Mesendoderm (in vitro differentiated cells): ENCODE measurements around the gene CALML3.

Source experiments
- DNase-seq: peaks from one replicate; pipeline ENCODE4 v3.0.0; 2013
- H2AK5ac ChIP-seq: 2 replicates; pipeline ENCODE4 v1.6.1; 2013; ENCODE audit warnings: low read length, inconsistent platforms
- H2BK120ac ChIP-seq: 2 replicates; pipeline ENCODE4 v1.6.1; 2013; ENCODE audit warnings: low read depth, mild to moderate bottlenecking, low read length, moderate library complexity, mixed read lengths
- H2BK15ac ChIP-seq: replicated peaks from 2 replicates; pipeline ENCODE4 v1.6.1; 2013; ENCODE audit warnings: low read depth, mild to moderate bottlenecking, moderate library complexity
- H2BK5ac ChIP-seq: 2 replicates; pipeline ENCODE4 v1.6.1; 2013; ENCODE audit warnings: low read length, inconsistent platforms
- H3K18ac ChIP-seq: 2 replicates; pipeline ENCODE4 v1.6.1; 2013; ENCODE audit warnings: mild to moderate bottlenecking, low read length, mixed read lengths
- H3K23ac ChIP-seq: one replicate; pipeline ENCODE4 v1.6.1; 2013; ENCODE audit warnings: low read length
- H3K27ac ChIP-seq: 2 replicates; pipeline ENCODE4 v1.5.1; 2013; ENCODE audit warnings: low read depth, mild to moderate bottlenecking, inconsistent platforms, low read length, moderate library complexity
- H3K27me3 ChIP-seq: 2 replicates; pipeline ENCODE4 v1.6.1; 2013; ENCODE audit warnings: low read length, control low read depth, mild to moderate bottlenecking, inconsistent platforms; ENCODE audit not compliant: insufficient read depth, poor library complexity
- H3K36me3 ChIP-seq: 2 replicates; pipeline ENCODE4 v1.6.1; 2013; ENCODE audit warnings: low read length, inconsistent platforms; ENCODE audit not compliant: control insufficient read depth, insufficient read depth
- H3K4ac ChIP-seq: one replicate; pipeline ENCODE4 v1.6.1; 2013; ENCODE audit warnings: low read depth, mild to moderate bottlenecking, low read length, moderate library complexity
- H3K4me1 ChIP-seq: 2 replicates; pipeline ENCODE4 v1.6.1; 2013; ENCODE audit warnings: low read depth, low read length, inconsistent platforms; ENCODE audit not compliant: control insufficient read depth
- H3K4me2 ChIP-seq: 2 replicates; pipeline ENCODE4 v1.6.1; 2013; ENCODE audit warnings: low read length
- H3K4me3 ChIP-seq: 2 replicates; pipeline ENCODE4 v1.5.1; 2013; ENCODE audit warnings: mild to moderate bottlenecking, low read length
- H3K56ac ChIP-seq: one replicate; pipeline ENCODE4 v1.6.1; 2013; ENCODE audit warnings: low read length
- H3K79me1 ChIP-seq: 2 replicates; pipeline ENCODE4 v1.6.1; 2013; ENCODE audit warnings: low read length, inconsistent platforms
- H3K79me2 ChIP-seq: 2 replicates; pipeline ENCODE4 v1.6.1; 2013; ENCODE audit warnings: mild to moderate bottlenecking, low read length; ENCODE audit not compliant: control insufficient read depth, insufficient read depth
- H3K9ac ChIP-seq: 2 replicates; pipeline ENCODE4 v1.6.1; 2013; ENCODE audit warnings: low read length, inconsistent platforms
- H4K5ac ChIP-seq: one replicate; pipeline ENCODE4 v1.6.1; 2013; ENCODE audit warnings: low read length
- H4K8ac ChIP-seq: one replicate; pipeline ENCODE4 v1.6.1; 2013; ENCODE audit warnings: low read depth, mild to moderate bottlenecking, control low read depth, low read length, moderate library complexity
- WGBS: extraction: QIAGEN DNeasy Blood & Tissue Kit; methylation state at CpG from one replicate; pipeline ENCODE4 v1.1.7; 2013; ENCODE audit warnings: low lambda C conversion rate, missing lambda C conversion rate; ENCODE audit not compliant: insufficient coverage; ENCODE audit errors: extremely low coverage; 5-methylcytosine and 5-hydroxymethylcytosine counted together

The CALML3 gene

DNA sequence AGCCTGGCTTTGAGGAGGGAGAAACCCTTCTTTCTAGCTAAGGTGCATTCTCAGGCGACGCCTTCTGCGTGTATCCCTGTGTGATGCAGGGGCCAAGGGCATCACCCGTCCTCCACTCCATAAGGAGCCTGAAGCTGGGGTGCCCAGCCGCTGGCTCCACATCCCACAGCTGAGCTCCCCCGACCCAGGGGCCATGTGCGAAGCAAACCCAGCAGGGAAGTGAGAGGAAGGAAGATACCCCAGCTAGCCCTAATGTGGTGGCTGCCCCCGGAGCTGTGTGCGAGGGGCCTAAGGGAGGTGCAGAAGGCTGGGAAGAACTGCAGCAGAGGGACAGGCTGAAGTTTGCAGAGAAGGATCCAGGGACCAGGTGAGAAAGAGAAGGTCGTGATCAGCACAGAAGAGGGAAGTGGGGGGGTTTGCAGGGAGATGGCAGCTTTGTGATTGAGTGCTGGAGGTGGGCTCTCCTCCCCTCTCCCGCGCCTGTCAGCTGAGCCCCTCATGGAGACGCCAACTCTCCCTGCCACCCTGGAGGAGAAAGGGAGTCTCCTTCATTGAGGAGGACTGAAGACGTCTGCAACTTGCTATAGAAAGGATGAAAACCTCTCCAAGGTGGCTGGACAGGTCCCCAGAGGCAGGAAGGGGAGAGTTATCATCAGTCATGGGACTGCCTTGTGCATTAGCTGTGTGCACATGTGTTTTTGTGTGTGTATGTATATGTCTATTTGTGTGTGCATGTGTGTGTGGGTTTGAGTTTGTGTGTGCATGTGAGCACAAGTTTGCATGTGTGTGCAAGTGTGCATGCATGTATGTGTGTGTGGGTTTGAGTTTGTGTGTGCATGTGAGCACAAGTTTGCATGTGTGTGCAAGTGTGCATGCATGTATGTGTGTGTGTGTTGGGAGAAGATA lies 21.9 kb upstream of the CALML3 start:
- Histone ChIP-seq H3K23ac (no peak overlapping the region), H4K5ac (no peak overlapping the region), H3K4me3 (no peak overlapping the region), H3K36me3 (no peaks in the 10 kb centered on the region), H3K79me1 (no peaks in the 10 kb centered on the region), H3K4ac (no peak overlapping the region), H2BK120ac (no peak overlapping the region), H2BK15ac (no peak overlapping the region), H3K18ac (no peak overlapping the region), H3K27me3 (no peaks in the 10 kb centered on the region), H3K79me2 (no peaks in the 10 kb centered on the region), H4K8ac (no peak overlapping the region), H3K4me2 (no peak overlapping the region), H3K27ac (no peak overlapping the region), H3K9ac (no peak overlapping the region), H2BK5ac (no peak overlapping the region), H3K4me1 (peaks cover 2% of the 10 kb centered on the region), H2AK5ac (no peak overlapping the region), H3K56ac (no peak overlapping the region)
- no peak for DNase-seq
- no CpG with 5 or more reads among the region's 14 CpGs for WGBS

DNA sequence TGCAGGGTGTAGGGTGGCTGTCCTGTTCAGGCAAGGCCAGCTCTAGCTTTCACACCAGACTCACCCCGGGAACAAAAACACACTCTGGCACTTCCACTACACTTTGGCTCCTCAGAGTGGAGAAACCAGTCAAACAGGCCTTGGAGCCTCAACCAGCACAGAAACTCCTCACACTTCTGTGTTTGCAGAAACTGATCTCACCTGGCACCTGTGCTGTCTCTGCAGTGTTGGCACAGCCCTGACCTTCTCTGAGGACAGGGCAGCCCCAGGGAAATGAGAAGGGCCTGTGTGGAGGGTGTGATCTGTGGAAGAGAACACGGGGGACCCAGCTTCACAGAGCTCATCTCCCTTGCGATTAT lies 21.3 kb upstream of the CALML3 start:
- Histone ChIP-seq H3K4me1 (peaks cover 2% of the 10 kb centered on the region), H3K4me3 (no peak overlapping the region)

DNA sequence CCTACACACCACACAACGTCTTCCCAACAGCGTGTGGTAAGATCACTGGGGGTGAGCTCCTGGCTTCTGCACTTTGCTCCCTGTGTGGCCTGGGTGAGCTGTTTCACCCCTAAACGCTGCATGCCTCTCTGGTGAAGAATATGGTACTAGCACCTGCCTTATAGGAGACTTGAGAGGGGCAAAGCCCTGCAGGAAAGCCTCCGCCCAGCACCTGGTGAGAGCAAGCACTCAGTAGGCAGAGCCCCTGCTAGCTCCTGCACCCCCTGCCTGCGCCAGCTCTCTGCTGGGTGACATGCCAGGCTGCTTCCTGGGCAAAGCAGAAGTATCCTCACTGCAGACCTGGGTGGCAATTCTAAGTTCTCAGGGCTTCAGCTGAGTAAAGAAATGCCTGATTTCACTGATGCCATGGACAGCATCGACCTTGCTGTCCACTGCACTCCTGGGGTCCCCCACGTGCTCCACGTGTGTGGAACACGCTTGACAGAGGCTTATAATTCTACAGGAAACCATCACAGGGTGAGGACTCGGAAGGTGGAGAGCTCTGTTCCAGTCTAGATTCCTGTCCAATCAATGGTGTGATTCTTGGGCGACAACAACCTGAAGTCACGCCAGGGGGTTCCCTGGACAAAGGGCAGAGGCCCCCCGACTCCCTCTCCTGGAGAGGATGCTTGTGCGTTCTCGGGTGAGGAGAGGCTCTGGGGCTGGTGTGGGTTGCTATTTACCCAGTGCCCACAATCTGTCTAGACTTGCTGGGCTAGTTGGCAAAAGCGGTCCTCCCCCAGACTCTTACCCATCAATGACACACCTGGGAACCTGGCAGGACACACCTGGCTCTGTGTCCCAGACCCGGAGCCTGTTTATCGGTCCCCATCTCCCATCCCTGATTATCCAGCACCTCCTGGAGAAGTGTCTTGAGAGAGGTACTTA lies 20.4 kb upstream of the CALML3 start:
- DNase-seq: no peak
- Histone ChIP-seq H2BK120ac (no peak overlapping the region), H3K4me1 (peaks cover 2% of the 10 kb centered on the region), H3K27me3 (no peaks in the 10 kb centered on the region), H3K27ac (no peak overlapping the region), H3K4me3 (no peak overlapping the region), H3K56ac (no peak overlapping the region), H4K5ac (no peak overlapping the region), H3K79me2 (no peaks in the 10 kb centered on the region), H3K18ac (no peak overlapping the region), H3K79me1 (no peaks in the 10 kb centered on the region), H3K4ac (no peak overlapping the region), H3K9ac (no peak overlapping the region), H3K4me2 (no peak overlapping the region), H4K8ac (no peak overlapping the region), H2BK15ac (no peak overlapping the region), H2AK5ac (no peak overlapping the region), H3K36me3 (no peaks in the 10 kb centered on the region), H3K23ac (no peak overlapping the region), H2BK5ac (no peak overlapping the region)
- 100% methylated on average over 1 of the region's 18 CpGs for WGBS

More for the DNA sequence above, 21.3 kb upstream of the CALML3 start:
- Histone ChIP-seq H3K56ac (no peak overlapping the region), H3K27ac (no peak overlapping the region), H2AK5ac (no peak overlapping the region), H3K9ac (no peak overlapping the region), H3K23ac (no peak overlapping the region), H2BK120ac (no peak overlapping the region), H2BK5ac (no peak overlapping the region), H3K79me2 (no peaks in the 10 kb centered on the region), H3K36me3 (no peaks in the 10 kb centered on the region), H3K27me3 (no peaks in the 10 kb centered on the region), H4K8ac (no peak overlapping the region), H2BK15ac (no peak overlapping the region), H3K18ac (no peak overlapping the region), H4K5ac (no peak overlapping the region), H3K4ac (no peak overlapping the region), H3K79me1 (no peaks in the 10 kb centered on the region), H3K4me2 (no peak overlapping the region)
- no peak for DNase-seq
- no CpG with 5 or more reads among the region's 3 CpGs for WGBS

DNA sequence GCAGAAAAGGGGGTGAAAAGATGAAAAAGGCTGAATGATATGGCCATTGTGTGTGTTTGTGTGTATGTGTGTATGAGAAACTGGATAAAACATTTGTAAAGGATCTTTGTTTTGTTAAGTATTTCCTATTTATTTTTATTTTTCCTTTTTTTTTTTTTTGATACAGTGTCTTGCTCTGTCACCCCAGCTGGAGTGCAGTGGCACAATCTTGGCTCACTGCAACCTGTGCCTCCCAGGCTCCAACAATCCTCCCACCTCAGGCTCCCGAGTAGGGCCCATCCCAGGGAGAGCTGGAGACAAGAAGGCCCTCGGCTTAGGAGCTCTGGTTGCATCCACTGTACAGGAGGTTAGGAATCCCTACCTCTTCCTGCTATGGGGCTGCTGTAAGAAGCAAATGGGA lies 18.5 kb upstream of the CALML3 start:
- no peak overlapping the region for H3K4me3 ChIP-seq
- H3K79me2 ChIP-seq: no peaks in the 10 kb centered on the region
- H3K4me2 ChIP-seq: no peak overlapping the region
- no peaks in the 10 kb centered on the region for H3K36me3 ChIP-seq
- no peak overlapping the region for H3K4ac ChIP-seq
- no peak overlapping the region for H3K27ac ChIP-seq
- no peak overlapping the region for H3K23ac ChIP-seq
- no peak overlapping the region for H4K8ac ChIP-seq
- H2BK5ac ChIP-seq: no peak overlapping the region
- no peaks in the 10 kb centered on the region for H3K4me1 ChIP-seq
- no peak overlapping the region for H2BK120ac ChIP-seq
- no peaks in the 10 kb centered on the region for H3K79me1 ChIP-seq
- H3K27me3 ChIP-seq: no peaks in the 10 kb centered on the region
- H3K18ac ChIP-seq: no peak overlapping the region
- WGBS: no CpG with 5 or more reads among the region's 2 CpGs
- no peak overlapping the region for H3K9ac ChIP-seq
- DNase-seq: no peak
- H3K56ac ChIP-seq: no peak overlapping the region
- no peak overlapping the region for H4K5ac ChIP-seq
- no peak overlapping the region for H2AK5ac ChIP-seq
- H2BK15ac ChIP-seq: no peak overlapping the region

DNA sequence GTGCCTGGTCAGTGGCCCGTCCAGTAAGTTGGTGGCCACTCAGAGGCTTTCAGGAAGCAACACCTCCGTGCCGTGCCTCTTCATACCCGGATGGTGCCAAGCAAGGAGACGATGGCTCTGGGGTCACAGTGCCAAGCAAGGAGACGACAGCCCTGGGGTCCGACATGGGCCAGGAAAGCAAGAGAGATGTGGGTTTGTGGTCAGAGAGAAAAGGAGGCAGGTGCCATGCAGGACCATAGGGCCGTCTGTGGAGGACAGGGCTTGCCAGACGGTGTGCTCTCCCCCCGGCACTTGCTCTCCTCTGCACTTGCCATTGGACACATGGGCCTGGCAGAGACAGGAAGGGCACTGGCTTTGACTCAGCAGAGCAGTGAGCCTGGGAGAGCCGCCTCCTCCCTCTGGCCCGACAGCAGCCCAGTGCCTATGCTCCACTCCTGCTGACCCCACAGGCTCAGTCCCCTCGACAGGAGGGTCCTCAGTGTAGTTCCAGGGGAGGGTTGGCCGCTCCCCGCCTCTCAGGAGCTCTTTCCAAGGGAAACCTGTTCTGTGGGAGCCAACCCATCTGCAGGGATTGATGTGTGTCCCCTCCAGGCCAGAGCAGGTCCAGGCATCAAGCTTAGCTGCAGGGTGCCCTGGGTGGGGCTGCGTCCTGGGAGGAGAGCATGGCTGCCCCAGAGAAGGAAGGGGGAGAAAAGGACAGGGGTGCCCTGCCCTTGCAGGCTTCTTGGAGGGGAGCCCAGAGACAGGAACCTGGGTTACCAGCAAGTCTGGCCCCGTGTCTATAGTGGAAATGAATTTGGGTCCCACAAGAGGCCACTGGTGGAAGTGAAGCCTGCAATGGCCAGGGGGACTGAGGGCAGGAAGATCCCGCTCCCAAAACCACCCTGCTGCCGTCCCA lies 17.8 kb upstream of the CALML3 start:
- H3K56ac ChIP-seq: no peak overlapping the region
- no CpG with 5 or more reads among the region's 19 CpGs for WGBS
- no peak overlapping the region for H4K5ac ChIP-seq
- no peak overlapping the region for H3K27ac ChIP-seq
- no peaks in the 10 kb centered on the region for H3K27me3 ChIP-seq
- no peak overlapping the region for H3K4me3 ChIP-seq
- H3K4me1 ChIP-seq: no peaks in the 10 kb centered on the region
- no peak overlapping the region for H3K23ac ChIP-seq
- no peak overlapping the region for H2BK15ac ChIP-seq
- no peak overlapping the region for H2BK120ac ChIP-seq
- no peaks in the 10 kb centered on the region for H3K36me3 ChIP-seq
- no peak overlapping the region for H2BK5ac ChIP-seq
- H3K79me2 ChIP-seq: no peaks in the 10 kb centered on the region
- DNase-seq: no peak
- H3K18ac ChIP-seq: no peak overlapping the region
- no peak overlapping the region for H4K8ac ChIP-seq
- H2AK5ac ChIP-seq: no peak overlapping the region
- H3K4me2 ChIP-seq: no peak overlapping the region
- H3K9ac ChIP-seq: no peak overlapping the region
- no peaks in the 10 kb centered on the region for H3K79me1 ChIP-seq
- no peak overlapping the region for H3K4ac ChIP-seq
